Measurements from ENCODE around the gene MYH11.
A peak's percentile ranks its signal among the peaks of the same experiment; 100 is the strongest.

Gene MYH11

GRCh38 chr16:15778204-15778743 is 78.6 kb downstream of the MYH11 start:
- DNase-seq (ENCODE audit: low spot score), result no peak
- TF ChIP-seq CTCF (IDR thresholded peaks at IDR 0.05; ENCODE audit: extremely low read depth, insufficient read depth, missing control alignments), result no peak
- in situ Hi-C loops (cut with MboI; ENCODE audit: low pct_unique_long_range_greater_than_20kb, low sequenced_read_pairs, unreplicated experiment), result no loop called here

- in situ Hi-C loops (cut with MboI; ENCODE audit: low pct_unique_long_range_greater_than_20kb, low sequenced_read_pairs, unreplicated experiment), result no loop called here
- peak; percentile 50 for TF ChIP-seq CTCF (IDR thresholded peaks at IDR 0.05; ENCODE audit: extremely low read depth, insufficient read depth, missing control alignments)
- DNase-seq (ENCODE audit: low spot score), result peak; percentile 43
These were observed 79.2 kb downstream of the MYH11 start for GRCh38 chr16:15777533-15778203.

GRCh38 chr16:15776572-15776971 is 80.3 kb downstream of the MYH11 start:
- in situ Hi-C loops (cut with MboI; ENCODE audit: low pct_unique_long_range_greater_than_20kb, low sequenced_read_pairs, unreplicated experiment), result no loop called here
- no peak for TF ChIP-seq CTCF (IDR thresholded peaks at IDR 0.05; ENCODE audit: extremely low read depth, insufficient read depth, missing control alignments)
- no peak for DNase-seq (ENCODE audit: low spot score)

GRCh38 chr16:15775663-15776304 is 81.0 kb downstream of the MYH11 start:
- DNase-seq (ENCODE audit: low spot score), result no peak
- in situ Hi-C loops (cut with MboI; ENCODE audit: low pct_unique_long_range_greater_than_20kb, low sequenced_read_pairs, unreplicated experiment), result no loop called here
- no peak for TF ChIP-seq CTCF (IDR thresholded peaks at IDR 0.05; ENCODE audit: extremely low read depth, insufficient read depth, missing control alignments)

GRCh38 chr16:15775209-15775608 is 81.6 kb downstream of the MYH11 start:
- in situ Hi-C loops (cut with MboI; ENCODE audit: low pct_unique_long_range_greater_than_20kb, low sequenced_read_pairs, unreplicated experiment), result no loop called here
- TF ChIP-seq CTCF (IDR thresholded peaks at IDR 0.05; ENCODE audit: extremely low read depth, insufficient read depth, missing control alignments), result no peak
- peak; percentile 27 for DNase-seq (ENCODE audit: low spot score)

GRCh38 chr16:15773968-15774367 is 82.9 kb downstream of the MYH11 start:
- no peak for TF ChIP-seq CTCF (IDR thresholded peaks at IDR 0.05; ENCODE audit: extremely low read depth, insufficient read depth, missing control alignments)
- no peak for DNase-seq (ENCODE audit: low spot score)
- in situ Hi-C loops (cut with MboI; ENCODE audit: low pct_unique_long_range_greater_than_20kb, low sequenced_read_pairs, unreplicated experiment), result no loop called here
